ENCODE results near the gene PIGZ.

The PIGZ gene

DNA sequence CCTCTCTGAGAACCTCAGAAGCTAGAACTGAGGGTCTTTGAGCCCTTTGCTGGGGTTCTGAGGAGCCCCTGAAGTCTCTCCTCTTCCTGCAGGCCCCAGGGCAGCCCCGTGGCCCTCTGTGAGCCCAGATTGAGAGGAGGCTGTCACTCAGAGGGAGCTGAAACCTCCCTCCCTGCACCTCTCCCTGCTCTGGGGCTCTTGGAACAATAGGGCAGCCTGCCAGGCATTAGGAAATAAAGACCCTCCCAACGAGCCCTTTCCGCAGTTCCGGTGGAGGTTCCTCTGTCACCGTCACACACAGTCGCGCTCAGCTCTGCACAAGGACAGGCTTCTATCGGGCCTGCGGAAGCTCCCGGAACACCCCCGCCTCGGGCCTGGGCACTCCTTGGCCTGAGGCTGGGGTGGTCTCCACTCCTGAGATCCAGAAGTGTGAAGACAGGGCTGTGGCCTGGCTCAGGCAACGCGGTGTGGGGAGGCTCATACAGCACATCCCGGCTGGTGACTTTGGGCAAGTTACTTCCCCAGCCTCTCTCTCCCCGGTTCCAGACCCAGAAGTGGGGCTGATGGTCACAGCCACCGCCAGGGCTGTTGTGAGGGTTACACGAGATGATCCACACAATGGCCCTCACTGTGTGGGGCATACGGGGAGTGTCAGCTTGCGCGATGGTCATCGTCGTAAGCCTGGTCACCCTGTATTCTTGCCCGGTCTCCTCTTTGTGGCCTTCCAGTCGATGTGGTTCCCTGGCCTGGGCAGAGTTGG lies 43.3 kb upstream of the PIGZ start:
- TF ChIP-seq, protein P1, sequence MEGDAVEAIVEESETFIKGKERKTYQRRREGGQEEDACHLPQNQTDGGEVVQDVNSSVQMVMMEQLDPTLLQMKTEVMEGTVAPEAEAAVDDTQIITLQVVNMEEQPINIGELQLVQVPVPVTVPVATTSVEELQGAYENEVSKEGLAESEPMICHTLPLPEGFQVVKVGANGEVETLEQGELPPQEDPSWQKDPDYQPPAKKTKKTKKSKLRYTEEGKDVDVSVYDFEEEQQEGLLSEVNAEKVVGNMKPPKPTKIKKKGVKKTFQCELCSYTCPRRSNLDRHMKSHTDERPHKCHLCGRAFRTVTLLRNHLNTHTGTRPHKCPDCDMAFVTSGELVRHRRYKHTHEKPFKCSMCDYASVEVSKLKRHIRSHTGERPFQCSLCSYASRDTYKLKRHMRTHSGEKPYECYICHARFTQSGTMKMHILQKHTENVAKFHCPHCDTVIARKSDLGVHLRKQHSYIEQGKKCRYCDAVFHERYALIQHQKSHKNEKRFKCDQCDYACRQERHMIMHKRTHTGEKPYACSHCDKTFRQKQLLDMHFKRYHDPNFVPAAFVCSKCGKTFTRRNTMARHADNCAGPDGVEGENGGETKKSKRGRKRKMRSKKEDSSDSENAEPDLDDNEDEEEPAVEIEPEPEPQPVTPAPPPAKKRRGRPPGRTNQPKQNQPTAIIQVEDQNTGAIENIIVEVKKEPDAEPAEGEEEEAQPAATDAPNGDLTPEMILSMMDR (IDR thresholded peaks at IDR 0.05), result no peak
- H3K4me3 ChIP-seq, result no peak overlapping the region
- DNase-seq (ENCODE audit: low spot score), result no peak
- H3K27ac ChIP-seq, result no peak overlapping the region

DNA sequence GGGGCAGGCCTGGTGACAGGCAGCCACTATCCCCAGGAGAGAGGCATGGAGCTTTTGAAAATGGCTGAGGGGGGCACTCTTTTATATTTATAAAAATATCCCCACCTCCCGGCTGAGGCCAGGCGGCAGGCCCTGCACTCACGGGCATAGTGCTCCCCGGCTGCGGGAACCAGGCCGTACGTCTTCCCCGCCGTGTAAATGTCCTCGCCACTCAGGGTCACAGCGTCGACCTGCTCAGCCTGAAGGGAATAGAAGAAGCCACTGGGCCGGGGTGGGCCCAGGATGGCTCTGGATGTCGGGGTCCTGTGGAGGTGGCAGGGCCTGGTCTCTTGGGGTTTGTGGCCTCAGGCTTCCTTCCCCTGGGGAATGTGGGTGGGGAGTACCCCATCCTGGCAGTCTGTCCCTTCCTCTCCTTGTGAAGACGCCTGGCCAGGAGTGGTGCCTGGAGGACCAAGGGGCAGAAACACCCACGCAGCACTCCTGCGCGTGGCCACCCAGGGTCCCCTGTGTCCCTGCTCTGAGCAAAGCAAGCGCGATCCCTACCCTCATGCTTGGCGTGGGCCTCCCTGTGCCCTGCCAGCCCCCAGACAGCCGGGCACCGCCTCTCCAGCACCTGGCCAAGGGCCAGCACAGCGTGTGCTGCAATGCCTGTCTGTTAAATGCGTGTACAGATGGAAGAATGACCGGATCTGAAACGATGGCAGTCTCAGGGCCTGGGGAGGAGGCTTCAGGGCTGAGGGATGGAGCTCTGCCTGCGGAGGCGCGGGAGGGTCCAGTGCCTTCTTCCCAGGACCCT lies 42.1 kb upstream of the PIGZ start:
- Histone ChIP-seq H3K27ac (no peak overlapping the region), H3K4me3 (no peak overlapping the region)
- TF ChIP-seq, protein P1 (IDR thresholded peaks at IDR 0.05), result no peak
- DNase-seq (ENCODE audit: low spot score), result no peak

DNA sequence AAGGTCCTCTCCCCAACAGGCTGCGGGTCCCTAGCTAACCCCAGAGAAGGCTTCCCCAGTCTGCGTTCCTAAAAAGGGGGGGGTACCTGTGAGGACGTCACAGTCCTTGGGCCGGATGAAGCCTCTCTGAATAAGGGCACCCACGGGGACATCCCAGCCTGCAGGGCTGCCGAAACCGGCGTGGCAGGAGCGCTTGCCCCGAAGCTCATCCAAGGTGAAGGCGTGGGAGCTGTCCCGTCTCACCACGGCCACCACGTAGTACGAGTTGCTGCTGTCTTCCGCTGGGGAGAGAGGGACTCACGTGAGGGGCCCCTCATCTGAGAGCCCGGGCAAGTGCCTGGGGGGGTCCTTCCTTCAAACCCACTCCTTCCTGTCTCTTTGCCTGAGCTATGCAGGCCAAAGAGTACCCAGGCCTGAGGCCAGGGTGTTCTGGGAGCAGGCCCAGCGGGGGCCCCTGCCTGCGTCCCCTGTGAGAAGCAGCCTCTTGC lies 40.9 kb upstream of the PIGZ start:
- TF ChIP-seq, protein P1 (IDR thresholded peaks at IDR 0.05), result no peak
- no peak overlapping the region for H3K4me3 ChIP-seq
- H3K27ac ChIP-seq, result no peak overlapping the region
- no peak for DNase-seq (ENCODE audit: low spot score)

DNA sequence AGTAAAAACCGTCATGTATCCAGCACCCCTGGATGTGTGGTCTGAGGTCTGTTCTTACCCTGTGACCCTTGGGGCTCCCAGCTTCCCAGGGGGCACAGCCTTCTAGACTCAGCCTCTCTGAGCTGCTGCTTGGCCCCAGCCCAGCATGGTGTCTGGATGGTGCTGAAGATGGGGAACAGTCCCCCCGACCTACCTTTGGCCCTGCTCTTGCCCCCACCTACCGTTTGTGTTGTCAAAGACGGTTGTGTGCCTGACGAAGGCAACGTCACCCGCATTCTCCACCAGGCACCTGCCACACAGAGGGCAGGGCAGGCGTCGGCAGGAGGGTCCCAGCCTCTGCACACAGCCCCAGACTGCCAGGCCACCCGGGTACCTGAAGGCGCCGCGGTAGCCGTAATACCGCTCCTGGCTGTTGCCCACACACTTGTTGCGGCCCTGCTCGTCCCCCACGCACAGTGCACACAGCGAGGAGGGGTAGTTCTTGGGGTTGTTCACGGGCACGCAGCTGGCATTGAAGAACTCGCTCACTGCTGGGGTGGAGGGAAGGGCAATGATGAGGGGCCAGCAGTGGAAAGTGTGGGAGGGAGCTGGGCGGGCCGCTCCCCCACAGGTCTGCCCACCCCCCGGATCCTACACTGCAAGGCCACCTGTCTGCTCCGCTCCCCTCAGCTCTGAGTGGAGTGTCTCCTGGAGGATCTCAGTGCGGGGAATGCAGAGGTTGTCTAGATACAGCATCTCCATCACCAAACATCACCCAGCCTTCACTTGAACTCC lies 40.0 kb upstream of the PIGZ start:
- TF ChIP-seq, protein P1 (IDR thresholded peaks at IDR 0.05), result no peak
- Histone ChIP-seq H3K4me3 (no peak overlapping the region), H3K27ac (no peak overlapping the region)
- no peak for DNase-seq (ENCODE audit: low spot score)

DNA sequence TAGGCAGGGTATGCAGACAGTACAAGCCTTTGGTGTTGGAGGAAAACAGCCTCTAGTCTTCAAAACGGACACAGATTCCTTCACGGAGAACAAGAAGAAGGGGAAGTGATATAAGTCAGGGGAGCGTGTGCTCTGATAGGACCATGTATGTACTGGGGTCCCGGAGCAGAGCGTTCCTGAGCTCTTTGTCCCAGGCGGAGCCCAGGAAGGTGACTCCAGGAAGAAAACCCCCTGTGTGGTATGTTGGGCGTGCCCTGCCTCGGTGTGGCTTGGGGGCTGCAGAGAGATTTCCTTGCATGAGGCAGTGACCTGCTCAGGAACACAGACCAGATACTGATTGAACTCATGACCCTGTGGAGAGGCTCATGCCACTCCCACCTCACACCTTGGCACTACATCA lies 39.3 kb upstream of the PIGZ start:
- Histone ChIP-seq H3K4me3 (no peak overlapping the region), H3K27ac (no peak overlapping the region)
- TF ChIP-seq, protein P1 (IDR thresholded peaks at IDR 0.05), result no peak
- no peak for DNase-seq (ENCODE audit: low spot score)

DNA sequence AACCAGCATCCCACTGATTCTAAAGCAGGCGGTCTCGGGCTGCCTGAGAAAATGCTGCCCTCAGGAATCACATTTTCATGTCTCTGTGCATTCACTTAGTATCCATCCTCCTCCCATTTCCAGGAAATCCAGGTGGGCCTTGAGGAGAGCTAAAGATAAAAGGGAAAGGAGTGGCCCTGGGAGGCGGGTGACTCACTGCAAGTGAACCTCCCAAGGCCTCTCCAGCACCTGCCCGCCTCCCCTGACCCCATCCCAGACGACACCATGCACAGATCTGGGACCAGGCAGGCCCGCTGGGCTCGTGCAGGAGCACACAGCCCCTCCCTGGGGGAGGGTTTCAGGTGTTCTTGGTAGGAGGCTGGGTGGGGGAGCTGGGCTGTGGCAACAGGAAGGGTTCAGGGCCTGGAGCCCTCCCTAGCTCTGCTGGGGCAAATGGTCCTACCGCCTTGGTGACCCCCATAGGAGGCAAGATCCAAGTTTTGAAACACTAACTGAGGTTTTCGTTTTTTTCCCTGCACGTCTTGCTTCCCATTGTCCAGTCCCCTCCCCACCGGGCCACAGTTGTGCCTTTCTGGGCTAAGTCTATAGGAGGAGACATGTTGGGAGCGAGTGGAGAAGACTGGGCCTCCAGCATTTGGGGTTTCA lies 38.8 kb upstream of the PIGZ start:
- TF ChIP-seq, protein P1 (IDR thresholded peaks at IDR 0.05), result no peak
- H3K27ac ChIP-seq, result no peak overlapping the region
- H3K4me3 ChIP-seq, result no peak overlapping the region
- no peak for DNase-seq (ENCODE audit: low spot score)
